CD4-positive, alpha-beta T cell (primary cell): Measurements from ENCODE around the gene KIF24. TPM values are rescaled to one million over a fixed set of nuclear protein-coding genes. Genes with fewer than 3 reads are reported as not detected.

ENCODE experiments used
- ATAC-seq: fragments of 200-7000 bp; cut with Tn5 transposase; one replicate; pipeline ENCODE4 v1.10.0; 2022; ENCODE audit warnings: mild to moderate bottlenecking; ENCODE audit not compliant: poor library complexity
- CTCF ChIA-PET: fragments of 350-600 bp; sonication (Branson Sonifier 250); formaldehyde crosslinking; loops from one replicate; lab custom pipeline; 2021; ENCODE audit warnings: antibody characterized with exemption, inconsistent platforms; lab: Charles Lee
- POLR2A ChIA-PET: fragments of 350-600 bp; sonication (Branson Sonifier 250); formaldehyde crosslinking; loops from one replicate; lab custom pipeline; 2021; ENCODE audit warnings: antibody characterized with exemption, inconsistent platforms; lab: Charles Lee
- DNase-seq, 14 experiments: peaks; one replicate each; pipeline ENCODE4 v3.0.0-alpha.2; 2013 to 2020; ENCODE audit warnings: mixed read lengths in 2 of 14
- H3K27ac ChIP-seq, 2 donors: one replicate each; pipeline versions ENCODE4 v1.5.1 to v1.7.0; 2013; ENCODE audit warnings: low read length in 2 of 2, low read depth in 1 of 2, mild to moderate bottlenecking in 1 of 2
- H3K27me3 ChIP-seq, 2 experiments: 1 replicate in 1 of 2; 2 replicates in 1 of 2; pipeline versions ENCODE4 v1.6.1 to v1.7.0; 2013; ENCODE audit warnings: low read length in 2 of 2, control low read depth in 1 of 2, mild to moderate bottlenecking in 1 of 2, moderate library complexity in 1 of 2; ENCODE audit not compliant: insufficient read depth in 2 of 2, control insufficient read depth in 1 of 2
- H3K36me3 ChIP-seq: one replicate; pipeline ENCODE4 v1.6.1; 2013; ENCODE audit warnings: low read length, control low read depth; ENCODE audit not compliant: insufficient read depth
- H3K4me1 ChIP-seq: one replicate; pipeline ENCODE4 v1.6.1; 2013; ENCODE audit warnings: low read length, control low read depth; ENCODE audit not compliant: insufficient read depth
- H3K4me3 ChIP-seq: one replicate; pipeline ENCODE4 v1.5.1; 2013; ENCODE audit warnings: mild to moderate bottlenecking, low read length, moderate library complexity
- H3K9me3 ChIP-seq, 2 experiments: 1 replicate in 1 of 2; 2 replicates in 1 of 2; pipeline versions ENCODE4 v1.6.1 to v1.7.0; 2013; ENCODE audit warnings: low read length in 2 of 2, mild to moderate bottlenecking in 2 of 2, control low read depth in 1 of 2, moderate library complexity in 1 of 2; ENCODE audit not compliant: control insufficient read depth in 1 of 2, insufficient read depth in 1 of 2
- H3K27ac Mint-ChIP-seq: one replicate; pipeline ENCODE4 v1.8.0; 2020; ENCODE audit warnings: mixed read lengths
- H3K27me3 Mint-ChIP-seq: one replicate; pipeline ENCODE4 v1.8.0; 2021; ENCODE audit warnings: mixed read lengths
- H3K36me3 Mint-ChIP-seq: one replicate; pipeline ENCODE4 v1.8.0; 2021; ENCODE audit warnings: low read depth, mixed read lengths
- H3K4me1 Mint-ChIP-seq: one replicate; pipeline ENCODE4 v1.8.0; 2021; ENCODE audit warnings: low read depth, mixed read lengths
- H3K4me3 Mint-ChIP-seq: one replicate; pipeline ENCODE4 v1.8.0; 2020; ENCODE audit warnings: mild to moderate bottlenecking, mixed read lengths
- H3K9me3 Mint-ChIP-seq: one replicate; pipeline ENCODE4 v1.8.0; 2020; ENCODE audit warnings: mixed read lengths
- intact Hi-C, 2 experiments: fragments of 100-400 bp; cut with DNase I in 1 of 2; cut with micrococcal nuclease in 1 of 2; formaldehyde crosslinking; loops; one replicate each; pipeline versions ENCODE4 v1.15.1 to v1.9.0; 2023 to 2025; cut with DNase I, micrococcal nuclease
- total RNA-seq, 174 experiments: library from RNA in 2 of 174; stranded (reverse) in 2 of 174; gene quantifications; one replicate each; pipeline ENCODE4 v1.2.3 and lab custom pipeline; 2021 to 2026
- TF ChIP-seq, protein P1 (sequence below): fragments of 200-600 bp; IDR thresholded peaks from one replicate; pipeline ENCODE4 v1.8.0; 2022; ENCODE audit warnings: antibody characterized with exemption, mild to moderate bottlenecking

The KIF24 gene
- total RNA-seq, 2 experiments from 2014 or later: 0.05 to 0.14 TPM

DNA sequence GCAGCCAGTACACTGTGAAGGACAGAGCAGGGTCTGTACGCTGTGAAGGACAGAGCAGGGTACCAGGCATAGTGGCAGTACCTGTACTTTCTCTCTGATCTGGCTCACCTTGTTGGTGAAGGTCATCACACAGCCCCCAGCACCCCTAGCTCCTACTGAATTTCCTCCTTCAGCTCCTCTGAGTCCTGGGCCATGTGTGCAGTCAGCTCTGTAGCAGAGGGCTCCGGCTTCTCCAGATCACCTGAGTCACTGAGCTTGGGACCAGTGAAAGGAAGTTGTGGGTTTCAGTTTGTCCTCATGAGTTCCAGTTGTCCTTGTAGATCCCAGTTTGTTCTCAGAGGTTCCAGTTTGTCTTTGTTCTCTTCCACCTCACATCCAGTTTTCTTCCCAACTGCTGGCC, 5.8 kb upstream of the KIF24 start:
- peaks cover 9% of the 10 kb centered on the region for H3K4me1 ChIP-seq
- TF ChIP-seq, protein P1, sequence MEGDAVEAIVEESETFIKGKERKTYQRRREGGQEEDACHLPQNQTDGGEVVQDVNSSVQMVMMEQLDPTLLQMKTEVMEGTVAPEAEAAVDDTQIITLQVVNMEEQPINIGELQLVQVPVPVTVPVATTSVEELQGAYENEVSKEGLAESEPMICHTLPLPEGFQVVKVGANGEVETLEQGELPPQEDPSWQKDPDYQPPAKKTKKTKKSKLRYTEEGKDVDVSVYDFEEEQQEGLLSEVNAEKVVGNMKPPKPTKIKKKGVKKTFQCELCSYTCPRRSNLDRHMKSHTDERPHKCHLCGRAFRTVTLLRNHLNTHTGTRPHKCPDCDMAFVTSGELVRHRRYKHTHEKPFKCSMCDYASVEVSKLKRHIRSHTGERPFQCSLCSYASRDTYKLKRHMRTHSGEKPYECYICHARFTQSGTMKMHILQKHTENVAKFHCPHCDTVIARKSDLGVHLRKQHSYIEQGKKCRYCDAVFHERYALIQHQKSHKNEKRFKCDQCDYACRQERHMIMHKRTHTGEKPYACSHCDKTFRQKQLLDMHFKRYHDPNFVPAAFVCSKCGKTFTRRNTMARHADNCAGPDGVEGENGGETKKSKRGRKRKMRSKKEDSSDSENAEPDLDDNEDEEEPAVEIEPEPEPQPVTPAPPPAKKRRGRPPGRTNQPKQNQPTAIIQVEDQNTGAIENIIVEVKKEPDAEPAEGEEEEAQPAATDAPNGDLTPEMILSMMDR: no peak
- H3K27me3 Mint-ChIP-seq: no peaks in the 10 kb centered on the region
- H3K36me3 ChIP-seq: peaks cover 24% of the 10 kb centered on the region
- peaks cover 42% of the 10 kb centered on the region for H3K36me3 Mint-ChIP-seq
- H3K27ac Mint-ChIP-seq: no peak overlapping the region
- POLR2A ChIA-PET: no interaction called here
- H3K9me3 Mint-ChIP-seq: no peaks in the 10 kb centered on the region
- no peaks in the 10 kb centered on the region for H3K27me3 ChIP-seq
- ATAC-seq (no peak), DNase-seq (no peak)
- no peaks in the 10 kb centered on the region for H3K9me3 ChIP-seq
- H3K4me3 ChIP-seq: no peak overlapping the region
- CTCF ChIA-PET: interaction anchor here (0.6 to 1.8 kb wide), 2 partner anchors 14 to 44 kb away, joined by 3 to 6 read pairs; no protein-coding TSS in a partner anchor
- H3K4me3 Mint-ChIP-seq: no peak overlapping the region
- intact Hi-C loops: loop anchor here (5.0 kb wide), 2 partner anchors 257 to 277 kb away; partner anchors contain the start of gene RPP25L (in 1 of the 2)
- peaks cover 30% of the 10 kb centered on the region for H3K4me1 Mint-ChIP-seq
- H3K27ac ChIP-seq: no peak overlapping the region

DNA sequence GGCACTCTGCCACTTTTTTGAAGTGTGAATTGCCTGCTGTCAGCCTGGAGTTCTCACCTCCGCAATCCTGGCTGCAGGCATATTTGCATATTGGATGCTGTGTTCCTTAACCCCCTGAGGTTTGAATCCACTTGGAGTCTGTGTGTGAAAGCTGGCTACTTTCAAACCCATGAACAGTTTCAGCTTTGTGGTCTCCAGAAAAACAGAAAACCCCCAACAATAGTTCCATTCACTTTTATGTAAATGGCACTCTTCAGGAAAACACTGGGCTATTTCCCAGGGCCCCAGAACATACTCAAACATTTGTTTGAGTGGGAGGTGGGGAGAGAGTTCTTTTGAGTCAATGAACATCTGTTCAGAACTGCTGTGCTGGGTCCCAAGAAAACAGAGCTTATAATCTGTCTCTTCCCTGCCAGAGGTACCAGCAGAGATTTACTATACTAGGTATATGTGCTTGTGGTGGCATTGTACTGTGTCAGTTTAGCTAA, 5.3 kb upstream of the KIF24 start:
- no peak overlapping the region for H3K4me3 Mint-ChIP-seq
- H3K9me3 ChIP-seq: no peaks in the 10 kb centered on the region
- H3K27ac ChIP-seq: no peak overlapping the region
- CTCF ChIA-PET: interaction anchor here (1.8 kb wide), 1 partner anchor 45 kb away, joined by 6 read pairs; no protein-coding TSS in a partner anchor
- peaks cover 36% of the 10 kb centered on the region for H3K4me1 Mint-ChIP-seq
- POLR2A ChIA-PET: interaction anchor here (3.1 kb wide), 1 partner anchor 45 kb away, joined by 11 read pairs; no protein-coding TSS in a partner anchor
- peaks cover 19% of the 10 kb centered on the region for H3K36me3 ChIP-seq
- TF ChIP-seq, protein P1: no peak
- intact Hi-C loops: loop anchor here (5.0 kb wide), 2 partner anchors 258 to 278 kb away; partner anchors contain the start of gene RPP25L (in 1 of the 2)
- H3K27me3 ChIP-seq: no peaks in the 10 kb centered on the region
- no peaks in the 10 kb centered on the region for H3K27me3 Mint-ChIP-seq
- no peaks in the 10 kb centered on the region for H3K9me3 Mint-ChIP-seq
- H3K4me3 ChIP-seq: no peak overlapping the region
- DNase-seq (no peak), ATAC-seq (no peak)
- H3K4me1 ChIP-seq: peaks cover 13% of the 10 kb centered on the region
- H3K36me3 Mint-ChIP-seq: peaks cover 38% of the 10 kb centered on the region
- H3K27ac Mint-ChIP-seq: no peak overlapping the region

DNA sequence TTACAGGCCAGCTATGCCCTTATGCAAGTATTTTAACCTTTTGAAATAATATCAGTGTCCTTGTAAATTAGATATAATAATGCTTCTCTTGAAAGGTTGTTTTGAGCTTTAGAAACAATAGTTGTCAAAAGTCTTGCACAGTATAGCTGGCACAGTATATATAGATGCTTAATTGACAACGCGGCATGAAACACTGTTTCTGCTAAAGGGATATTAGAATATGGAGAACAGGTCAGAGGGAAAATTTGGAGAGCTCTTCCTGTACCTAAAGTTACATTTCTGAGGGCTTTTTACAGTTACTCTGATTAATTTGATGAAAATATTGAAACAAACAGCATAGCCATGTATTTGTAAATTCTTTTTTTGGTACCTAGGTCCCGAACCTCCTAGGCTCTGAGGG, 4.8 kb upstream of the KIF24 start:
- no peak for DNase-seq
- Histone ChIP-seq H3K9me3 (no peaks in the 10 kb centered on the region), H3K4me1 (peaks cover 15% of the 10 kb centered on the region), H3K4me3 (no peak overlapping the region), H3K36me3 (peaks cover 14% of the 10 kb centered on the region), H3K27ac (no peak overlapping the region), H3K27me3 (no peaks in the 10 kb centered on the region)
- no peaks in the 10 kb centered on the region for H3K27me3 Mint-ChIP-seq
- no peak for ATAC-seq
- H3K4me1 Mint-ChIP-seq: peaks cover 41% of the 10 kb centered on the region
- intact Hi-C loops: loop anchor here (1.0 to 5.0 kb wide), 3 partner anchors 166 to 278 kb away; partner anchors contain the start of gene RPP25L (in 1 of the 2)
- ChIA-PET CTCF (interaction anchor here (0.7 to 1.8 kb wide), 4 partner anchors 12 to 542 kb away, joined by 3 to 6 read pairs (median 4); no protein-coding TSS in a partner anchor), POLR2A (interaction anchor here (2.0 to 3.1 kb wide), 2 partner anchors 43 to 46 kb away, joined by 8 to 11 read pairs; partner anchors contain the start of gene MYORG)
- no peak overlapping the region for H3K4me3 Mint-ChIP-seq
- TF ChIP-seq, protein P1: no peak
- H3K27ac Mint-ChIP-seq: no peak overlapping the region
- peaks cover 32% of the 10 kb centered on the region for H3K36me3 Mint-ChIP-seq
- no peaks in the 10 kb centered on the region for H3K9me3 Mint-ChIP-seq
